ENCODE data around the gene STOML1. TPM values are rescaled to one million over a fixed set of nuclear protein-coding genes. Genes with fewer than 3 reads are reported as not detected.
A peak's percentile ranks its signal among the peaks of the same experiment; 100 is the strongest.

STOML1 gene
- total RNA-seq, 1 experiment from 2014 or later = 6.9 TPM

GRCh38 chr15:73955861-73956742, 36.0 kb downstream of the STOML1 start:
- Histone ChIP-seq H3K27me3 (ENCODE audit: control insufficient read depth, insufficient read depth, low read length) (no peaks in the 10 kb centered on the region), H3K4me3 (ENCODE audit: low read depth in 2 of 2, low read length in 2 of 2) (no peak overlapping the region), H3K4me1 (ENCODE audit: control insufficient read depth, insufficient read depth, low read length) (peaks cover 3% of the 10 kb centered on the region; the same call in 1 of the 2 replicates), H3K27ac (ENCODE audit: low read length) (no peak overlapping the region), H3K9me3 (ENCODE audit: control insufficient read depth, insufficient read depth, low read depth, low read length) (no peaks in the 10 kb centered on the region), H3K36me3 (ENCODE audit: control insufficient read depth, insufficient read depth, low read length) (no peaks in the 10 kb centered on the region)
- intact Hi-C loops (cut with micrococcal nuclease; ENCODE audit: unreplicated experiment) = no loop called here
- ATAC-seq (peak; percentile 3; the same call in 1 of the 2 replicates), DNase-seq (ENCODE audit: low read depth, low spot score) (no peak)
- CTCF ChIA-PET = no interaction called here
- POLR2A ChIA-PET = no interaction called here
- no peak for TF ChIP-seq SIN3A (IDR thresholded peaks at IDR 0.05; ENCODE audit: borderline replicate concordance, insufficient read depth, low read depth, low read length)
- TF ChIP-seq POLR2AphosphoS5 (IDR thresholded peaks at IDR 0.05; ENCODE audit: low read depth, low read length) = no peak
- TF ChIP-seq CTCF (IDR thresholded peaks at IDR 0.05) = no peak
- no peak for TF ChIP-seq TCF7L2 (IDR thresholded peaks at IDR 0.05; ENCODE audit: low read depth, low read length)
- TF ChIP-seq REST (IDR thresholded peaks at IDR 0.05; ENCODE audit: insufficient read depth in 1 of 2, low read depth in 2 of 2, low read length in 1 of 2) = no peak
- in situ Hi-C loops (cut with HindIII; ENCODE audit: low pct_unique_long_range_greater_than_20kb, low sequenced_read_pairs) = no loop called here
- no TSS peak for BruUV-seq (replicated peaks)

- no peak overlapping the region for H3K27ac ChIP-seq (ENCODE audit: low read length)
- intact Hi-C loops (cut with micrococcal nuclease; ENCODE audit: unreplicated experiment) = no loop called here
These were observed 36.8 kb downstream of the STOML1 start for GRCh38 chr15:73955326-73955725.

More at GRCh38 chr15:73955326-73955725, 36.8 kb downstream of the STOML1 start:
- ATAC-seq (no peak), DNase-seq (ENCODE audit: low read depth, low spot score) (no peak)
- Histone ChIP-seq H3K36me3 (ENCODE audit: control insufficient read depth, insufficient read depth, low read length) (no peaks in the 10 kb centered on the region), H3K4me3 (ENCODE audit: low read depth in 2 of 2, low read length in 2 of 2) (no peak overlapping the region), H3K27me3 (ENCODE audit: control insufficient read depth, insufficient read depth, low read length) (no peaks in the 10 kb centered on the region), H3K9me3 (ENCODE audit: control insufficient read depth, insufficient read depth, low read depth, low read length) (no peaks in the 10 kb centered on the region), H3K4me1 (ENCODE audit: control insufficient read depth, insufficient read depth, low read length) (peaks cover 6% of the 10 kb centered on the region; the same call in 1 of the 2 replicates)
- no peak for TF ChIP-seq TCF7L2 (IDR thresholded peaks at IDR 0.05; ENCODE audit: low read depth, low read length)
- no peak for TF ChIP-seq CTCF (IDR thresholded peaks at IDR 0.05)
- no peak for TF ChIP-seq REST (IDR thresholded peaks at IDR 0.05; ENCODE audit: insufficient read depth in 1 of 2, low read depth in 2 of 2, low read length in 1 of 2)
- no peak for TF ChIP-seq POLR2AphosphoS5 (IDR thresholded peaks at IDR 0.05; ENCODE audit: low read depth, low read length)
- no peak for TF ChIP-seq SIN3A (IDR thresholded peaks at IDR 0.05; ENCODE audit: borderline replicate concordance, insufficient read depth, low read depth, low read length)
- POLR2A ChIA-PET = no interaction called here
- CTCF ChIA-PET = no interaction called here
- no TSS peak for BruUV-seq (replicated peaks)
- in situ Hi-C loops (cut with HindIII; ENCODE audit: low pct_unique_long_range_greater_than_20kb, low sequenced_read_pairs) = no loop called here

All from Panc1 (cell line).